K562 (cell line): Measurements from ENCODE around the gene PRKRIP1. TPM values are rescaled to one million over a fixed set of nuclear protein-coding genes. Genes with fewer than 3 reads are reported as not detected.

ENCODE experiments used
- ATAC-seq: fragments of 200-7000 bp; cut with Tn5 transposase; 3 replicates; pipeline ENCODE4 v1.9.1; 2020; ENCODE audit warnings: moderate library complexity
- BruUV-seq: library from RNA; stranded (reverse); fragments of 400-500 nt; replicated peaks from 2 replicates; lab custom pipeline; 2021; lab: Mats Ljungman, UMichigan
- CTCF ChIA-PET: fragments of 300-600 bp; formaldehyde crosslinking; extraction: SDS; loops from one replicate; lab custom pipeline; 2021; ENCODE audit warnings: low intra/inter-chr PET ratio; lab: Yijun Ruan, JAX
- POLR2A ChIA-PET: fragments of 300-600, 350-650 bp; sonication (Branson Sonifier 250); formaldehyde crosslinking; extraction: SDS; loops from one replicate; lab custom pipeline; 2021; ENCODE audit warnings: antibody characterized with exemption, inconsistent platforms; lab: Yijun Ruan, JAX
- DNase-seq, 4 experiments: peaks; one replicate each; pipeline versions ENCODE4 v3.0.0 to v3.0.0-alpha.2; 2011 to 2018; ENCODE audit warnings: low spot score in 3 of 4, mixed read lengths in 3 of 4; ENCODE audit errors: extremely low read depth in 1 of 4
- FAIRE-seq: peaks from 2 replicates; lab custom pipeline; 2011; peaks lifted over from hg19 to GRCh38; lab: Jason Lieb, UNC
- H2AFZ ChIP-seq: 2 replicates; pipeline ENCODE4 v1.6.0; 2011; ENCODE audit warnings: low read depth, low read length, control low read depth, inconsistent platforms
- H3K27ac ChIP-seq: fragments of 200-600 bp; 3 replicates; pipeline ENCODE4 v1.8.0; 2011; ENCODE audit warnings: low read depth, mild to moderate bottlenecking, control low read depth, inconsistent platforms, low read length, moderate library complexity, mixed read lengths; ENCODE audit errors: extremely low read depth
- H3K27me3 ChIP-seq, 2 experiments: fragments of 300-600 bp in 1 of 2; 2 replicates in 1 of 2; 3 replicates in 1 of 2; pipeline versions ENCODE4 v1.6.0 to v1.8.0; 2011; ENCODE audit warnings: inconsistent platforms in 2 of 2, low read length in 2 of 2, mild to moderate bottlenecking in 1 of 2, mixed read lengths in 1 of 2, moderate library complexity in 1 of 2; ENCODE audit not compliant: control insufficient read depth in 2 of 2, insufficient read depth in 2 of 2
- H3K36me3 ChIP-seq: fragments of 300-600 bp; 3 replicates; pipeline ENCODE4 v1.8.0; 2011; ENCODE audit warnings: mild to moderate bottlenecking, low read length, inconsistent platforms; ENCODE audit not compliant: control insufficient read depth, insufficient read depth
- H3K4me1 ChIP-seq, 2 experiments: fragments of 200-600 bp in 1 of 2; replicated peaks in 1 of 2; 2 replicates in 1 of 2; 3 replicates in 1 of 2; pipeline versions ENCODE4 v1.5.1 to v1.8.0; 2011; ENCODE audit warnings: inconsistent platforms in 2 of 2, low read length in 2 of 2, mild to moderate bottlenecking in 1 of 2, mixed read lengths in 1 of 2, moderate library complexity in 1 of 2; ENCODE audit not compliant: control insufficient read depth in 2 of 2, insufficient read depth in 2 of 2
- H3K4me2 ChIP-seq: 2 replicates; pipeline ENCODE4 v1.6.1; 2011; ENCODE audit warnings: low read length, control low read depth, inconsistent platforms, mixed read lengths; ENCODE audit not compliant: insufficient read depth
- H3K4me3 ChIP-seq: fragments of 200-600 bp; sonication (generic), shearing (Covaris generic); 2 replicates; pipeline ENCODE4 v1.5.1; 2016; ENCODE audit warnings: control low read depth, inconsistent platforms
- H3K79me2 ChIP-seq: fragments of 200-600 bp; 3 replicates; pipeline ENCODE4 v1.8.0; 2011; ENCODE audit warnings: low read length, inconsistent platforms; ENCODE audit not compliant: control insufficient read depth, insufficient read depth
- H3K9ac ChIP-seq, 2 experiments: 2 replicates each; pipeline versions ENCODE4 v1.6.0 to v1.6.1; 2011; ENCODE audit warnings: low read depth in 2 of 2, low read length in 2 of 2, control low read depth in 1 of 2, inconsistent platforms in 1 of 2, mild to moderate bottlenecking in 1 of 2, mixed read lengths in 1 of 2; ENCODE audit not compliant: insufficient read depth in 1 of 2
- H3K9me1 ChIP-seq: one replicate; pipeline ENCODE4 v1.6.0; 2011; ENCODE audit warnings: inconsistent platforms, mild to moderate bottlenecking, low read length, moderate library complexity; ENCODE audit not compliant: control insufficient read depth, insufficient read depth
- H3K9me3 ChIP-seq: replicated peaks from 2 replicates; pipeline ENCODE4 v1.5.1; 2011; ENCODE audit warnings: low read depth, low read length, inconsistent platforms; ENCODE audit not compliant: control insufficient read depth, insufficient read depth
- H4K20me1 ChIP-seq: replicated peaks from 2 replicates; pipeline ENCODE4 v1.6.1; 2011; ENCODE audit warnings: low read length, inconsistent platforms, mixed read lengths; ENCODE audit not compliant: control insufficient read depth, insufficient read depth
- BMI1 ChIP-seq: fragments of 150-350 bp; IDR thresholded peaks from 2 replicates; pipeline ENCODE4 v1.6.1; 2014; ENCODE audit warnings: low read length
- MEF2A ChIP-seq: IDR thresholded peaks from 2 replicates; pipeline ENCODE4 v1.6.1; 2011; ENCODE audit warnings: low read depth, mild to moderate bottlenecking, low read length, moderate library complexity; ENCODE audit not compliant: control insufficient read depth
- NFATC3 ChIP-seq: fragments of 450-650 bp; IDR thresholded peaks from 2 replicates; pipeline ENCODE4 v1.6.1; 2017; ENCODE audit warnings: mild to moderate bottlenecking
- NUFIP1 ChIP-seq: fragments of 450-650 bp; IDR thresholded peaks from 2 replicates; pipeline ENCODE4 v1.6.1; 2018; ENCODE audit not compliant: partially characterized antibody
- POLR2AphosphoS5 ChIP-seq: IDR thresholded peaks from 2 replicates; pipeline ENCODE4 v1.6.1; 2011; ENCODE audit warnings: mild to moderate bottlenecking, low read depth, low read length, moderate library complexity; ENCODE audit not compliant: control insufficient read depth, insufficient read depth
- RBFOX2 ChIP-seq: fragments of 200-400 bp; formaldehyde crosslinking; IDR thresholded peaks from 2 replicates; pipeline ENCODE4 v1.6.1; 2017; ENCODE audit warnings: low read depth, mild to moderate bottlenecking, low read length, moderate library complexity
- SOX6 ChIP-seq: fragments of 450-650 bp; IDR thresholded peaks from 2 replicates; pipeline ENCODE4 v1.6.1; 2014; ENCODE audit warnings: mild to moderate bottlenecking
- SRSF9 ChIP-seq: fragments of 200-400 bp; formaldehyde crosslinking; IDR thresholded peaks from 2 replicates; pipeline ENCODE4 v1.6.1; 2017; ENCODE audit warnings: low read depth, low read length, borderline replicate concordance
- TEAD2 ChIP-seq: fragments of 450-650 bp; IDR thresholded peaks from 2 replicates; pipeline ENCODE4 v1.6.1; 2016; ENCODE audit warnings: missing genetic modification characterization, control low read depth, missing compliant biosample characterization
- XRCC4 ChIP-seq: IDR thresholded peaks from one replicate; pipeline ENCODE4 v1.6.1; 2011; ENCODE audit not compliant: insufficient read depth, insufficient read length; ENCODE audit errors: extremely low read depth
- ZNF445 ChIP-seq: fragments of 250-450 bp; sonication (Bioruptor Pico); IDR thresholded peaks from 2 replicates; pipeline ENCODE4 v1.4.0; 2020; ENCODE audit warnings: low read depth, mild to moderate bottlenecking, moderate library complexity
- ZNF707 ChIP-seq: fragments of 250-450 bp; sonication (Bioruptor Pico); conservative IDR thresholded peaks from 2 replicates; pipeline ENCODE4 v1.8.0; 2022; ENCODE audit warnings: inconsistent platforms, mild to moderate bottlenecking, moderate library complexity
- WGBS: fragments of 100-300 bp; shearing (Covaris generic); methylation state at CpG from one replicate; pipeline ENCODE4 v1.1.6; 2016; ENCODE audit warnings: low coverage, mixed read lengths; ENCODE audit not compliant: insufficient coverage; ENCODE audit errors: missing lambda C conversion rate; 5-methylcytosine and 5-hydroxymethylcytosine counted together
- in situ Hi-C: fragments of 300-500 bp; cut with MboI; formaldehyde crosslinking; loops from 4 replicates; pipeline ENCODE4 v1.15.0; 2018; ENCODE audit warnings: inconsistent platforms, mixed read lengths
- intact Hi-C: fragments of 100-400 bp; cut with micrococcal nuclease; formaldehyde crosslinking; loops from 2 replicates; pipeline ENCODE4 v1.14.2; 2022
- polyA plus RNA-seq, 8 experiments: library from polyadenylated mRNA; depleted of rRNA in 4 of 8; stranded (reverse) in 5 of 8; unstranded in 3 of 8; fragments of >200 nt; fragmentation: Nextera tagmentation in 2 of 8; fragmentation: Illumina TruSeq in 1 of 8; extraction: Ambion mirVana in 2 of 8; extraction: Trizol in 1 of 8; gene quantifications; 2 replicates each; pipeline versions ENCODE4 v1.2.1 to v1.2.3, GENCODE V29; 2011 to 2014; ENCODE audit warnings: inconsistent platforms in 1 of 8, missing spikeins in 1 of 8
- total RNA-seq, 7 experiments: library from RNA; depleted of rRNA in 6 of 7; stranded (reverse); fragments of >200 nt in 6 of 7; fragmentation: Illumina TruSeq in 2 of 7; extraction: Trizol in 2 of 7; gene quantifications; 2 replicates each; pipeline versions ENCODE4 v1.2.1 to v1.2.3, GENCODE V29; 2011 to 2021; ENCODE audit warnings: low replicate concordance in 1 of 7
- TF ChIP-seq, protein P1 (sequence below): fragments of 250-450 bp; sonication (Bioruptor Pico); IDR thresholded peaks from 2 replicates; pipeline ENCODE4 v1.5.0; 2021; ENCODE audit warnings: mild to moderate bottlenecking, borderline replicate concordance
- TF ChIP-seq, protein P2 (sequence below): IDR thresholded peaks from 3 replicates; pipeline ENCODE4 v1.6.1; 2011; ENCODE audit warnings: borderline replicate concordance, mild to moderate bottlenecking; ENCODE audit not compliant: insufficient read length, insufficient read depth
- TF ChIP-seq, protein P3 (sequence below): IDR thresholded peaks from 2 replicates; pipeline ENCODE4 v1.6.1; 2012; ENCODE audit warnings: low read depth, low read length, improper control_type of control experiment, borderline replicate concordance

PRKRIP1 gene
- total and polyA plus RNA-seq, 9 of the 15 experiments (the other 6 are each of a cell fraction or from before 2014, with no cell fraction given): 14.9 to 52.1 (median 19.8) TPM

DNA sequence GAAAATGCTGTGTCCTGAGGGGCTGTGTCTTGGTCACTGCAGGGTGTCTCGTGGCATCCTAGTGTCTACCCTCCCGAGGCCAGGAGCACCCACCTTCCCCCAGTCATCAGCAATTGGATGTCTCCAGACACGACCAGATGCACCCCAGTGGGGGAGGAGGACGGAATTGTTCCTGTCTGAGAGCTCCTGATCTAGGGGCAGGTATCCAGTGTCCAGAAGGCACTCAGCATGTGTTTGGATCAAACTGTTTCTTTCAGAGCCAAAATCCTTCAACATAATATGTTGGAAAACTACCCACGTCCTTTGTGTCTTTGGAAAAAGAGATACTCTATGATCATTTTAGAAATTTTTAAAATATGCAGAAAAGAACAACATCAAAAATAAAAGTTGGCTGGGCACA lies 16.9 kb downstream of the PRKRIP1 start:
- intact Hi-C loops (no loop called here), in situ Hi-C loops (no loop called here)
- DNase-seq (no peak), ATAC-seq (no peak), FAIRE-seq (no peak)
- H3K27me3 ChIP-seq: no peaks in the 10 kb centered on the region
- H3K9me3 ChIP-seq: 0 out of 2 replicates have a peak, but pooled peaks cover 3% of the 10 kb centered on the region
- 86% methylated on average over 5 of the region's 5 CpGs for WGBS
- no peak overlapping the region for H3K4me3 ChIP-seq
- H3K9me1 ChIP-seq: no peaks in the 10 kb centered on the region
- H3K4me1 ChIP-seq: peaks cover 0 to 4% of the 10 kb centered on the region in 2 experiments; a peak in 3 of 5 replicates
- no peak overlapping the region for H3K27ac ChIP-seq
- no peak overlapping the region for H3K9ac ChIP-seq
- TF ChIP-seq, protein P1, sequence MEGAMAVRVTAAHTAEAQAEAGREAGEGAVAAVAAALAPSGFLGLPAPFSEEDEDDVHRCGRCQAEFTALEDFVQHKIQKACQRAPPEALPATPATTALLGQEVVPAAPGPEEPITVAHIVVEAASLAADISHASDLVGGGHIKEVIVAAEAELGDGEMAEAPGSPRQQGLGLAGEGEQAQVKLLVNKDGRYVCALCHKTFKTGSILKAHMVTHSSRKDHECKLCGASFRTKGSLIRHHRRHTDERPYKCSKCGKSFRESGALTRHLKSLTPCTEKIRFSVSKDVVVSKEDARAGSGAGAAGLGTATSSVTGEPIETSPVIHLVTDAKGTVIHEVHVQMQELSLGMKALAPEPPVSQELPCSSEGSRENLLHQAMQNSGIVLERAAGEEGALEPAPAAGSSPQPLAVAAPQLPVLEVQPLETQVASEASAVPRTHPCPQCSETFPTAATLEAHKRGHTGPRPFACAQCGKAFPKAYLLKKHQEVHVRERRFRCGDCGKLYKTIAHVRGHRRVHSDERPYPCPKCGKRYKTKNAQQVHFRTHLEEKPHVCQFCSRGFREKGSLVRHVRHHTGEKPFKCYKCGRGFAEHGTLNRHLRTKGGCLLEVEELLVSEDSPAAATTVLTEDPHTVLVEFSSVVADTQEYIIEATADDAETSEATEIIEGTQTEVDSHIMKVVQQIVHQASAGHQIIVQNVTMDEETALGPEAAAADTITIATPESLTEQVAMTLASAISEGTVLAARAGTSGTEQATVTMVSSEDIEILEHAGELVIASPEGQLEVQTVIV (CRISPR knock-in tag): no peak
- TF ChIP-seq MEF2A (no peak), RBFOX2 (no peak), XRCC4 (no peak), SRSF9 (no peak), POLR2AphosphoS5 (no peak), NFATC3 (no peak), TEAD2 (tag) (no peak), ZNF707 (CRISPR knock-in tag) (no peak), BMI1 (no peak), SOX6 (no peak), NUFIP1 (no peak), ZNF445 (CRISPR knock-in tag) (no peak)
- TF ChIP-seq, protein P2, sequence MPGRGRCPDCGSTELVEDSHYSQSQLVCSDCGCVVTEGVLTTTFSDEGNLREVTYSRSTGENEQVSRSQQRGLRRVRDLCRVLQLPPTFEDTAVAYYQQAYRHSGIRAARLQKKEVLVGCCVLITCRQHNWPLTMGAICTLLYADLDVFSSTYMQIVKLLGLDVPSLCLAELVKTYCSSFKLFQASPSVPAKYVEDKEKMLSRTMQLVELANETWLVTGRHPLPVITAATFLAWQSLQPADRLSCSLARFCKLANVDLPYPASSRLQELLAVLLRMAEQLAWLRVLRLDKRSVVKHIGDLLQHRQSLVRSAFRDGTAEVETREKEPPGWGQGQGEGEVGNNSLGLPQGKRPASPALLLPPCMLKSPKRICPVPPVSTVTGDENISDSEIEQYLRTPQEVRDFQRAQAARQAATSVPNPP: no peak
- TF ChIP-seq, protein P3, sequence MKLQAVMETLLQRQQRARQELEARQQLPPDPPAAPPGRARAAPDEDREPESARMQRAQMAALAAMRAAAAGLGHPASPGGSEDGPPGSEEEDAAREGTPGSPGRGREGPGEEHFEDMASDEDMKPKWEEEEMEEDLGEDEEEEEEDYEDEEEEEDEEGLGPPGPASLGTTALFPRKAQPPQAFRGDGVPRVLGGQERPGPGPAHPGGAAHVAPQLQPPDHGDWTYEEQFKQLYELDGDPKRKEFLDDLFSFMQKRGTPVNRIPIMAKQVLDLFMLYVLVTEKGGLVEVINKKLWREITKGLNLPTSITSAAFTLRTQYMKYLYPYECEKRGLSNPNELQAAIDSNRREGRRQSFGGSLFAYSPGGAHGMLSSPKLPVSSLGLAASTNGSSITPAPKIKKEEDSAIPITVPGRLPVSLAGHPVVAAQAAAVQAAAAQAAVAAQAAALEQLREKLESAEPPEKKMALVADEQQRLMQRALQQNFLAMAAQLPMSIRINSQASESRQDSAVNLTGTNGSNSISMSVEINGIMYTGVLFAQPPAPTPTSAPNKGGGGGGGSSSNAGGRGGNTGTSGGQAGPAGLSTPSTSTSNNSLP: no peak
- peaks cover 9% of the 10 kb centered on the region; the same call in 2 of the 3 replicates for H3K79me2 ChIP-seq
- H3K36me3 ChIP-seq: peaks cover 83% of the 10 kb centered on the region
- H4K20me1 ChIP-seq: peaks cover 9% of the 10 kb centered on the region
- H3K4me2 ChIP-seq: no peak overlapping the region
- ChIA-PET POLR2A (interaction anchor here (0.8 to 1.2 kb wide), 2 partner anchors 9 to 58 kb away, joined by 3 to 8 read pairs; no protein-coding TSS in a partner anchor), CTCF (interaction anchor here (1.4 kb wide), 1 partner anchor 52 kb away, joined by 4 read pairs; the partner anchor contains the start of genes ALKBH4 and LRWD1)
- no TSS peak for BruUV-seq
- H2AFZ ChIP-seq: no peak overlapping the region
